A673 (cell line): ENCODE measurements around the gene UACA. TPM values are rescaled to one million over a fixed set of nuclear protein-coding genes. Genes with fewer than 3 reads are reported as not detected.

ENCODE experiments used
- BruUV-seq: library from RNA; stranded (reverse); fragments of 400-500 nt; replicated peaks from 2 replicates; lab custom pipeline; 2021; lab: Mats Ljungman, UMichigan
- CTCF ChIA-PET: fragments of 300-600 bp; sonication (Branson Sonifier 250); formaldehyde crosslinking; loops from one replicate; lab custom pipeline; 2022; ENCODE audit warnings: antibody characterized with exemption; lab: Charles Lee
- POLR2A ChIA-PET: fragments of 300-600 bp; sonication (Branson Sonifier 250); formaldehyde crosslinking; loops from one replicate; lab custom pipeline; 2022; ENCODE audit warnings: antibody characterized with exemption; ENCODE audit not compliant: low non-redundant PET; lab: Charles Lee
- DNase-seq: peaks from one replicate; pipeline ENCODE4 v3.0.0-alpha.2; 2015; ENCODE audit warnings: low spot score
- H3K27ac ChIP-seq: fragments of 200-600 bp; sonication (generic); 2 replicates; pipeline ENCODE4 v1.5.1; 2016; ENCODE audit warnings: mixed run types, low read depth, mild to moderate bottlenecking, mixed read lengths, antibody characterized with exemption, low read length; ENCODE audit not compliant: poor library complexity, severe bottlenecking
- H3K27me3 ChIP-seq: fragments of 200-600 bp; sonication (generic); replicated peaks from 2 replicates; pipeline ENCODE4 v1.6.1; 2017; ENCODE audit warnings: mixed run types, low read depth, mild to moderate bottlenecking, mixed read lengths, antibody characterized with exemption, low read length; ENCODE audit not compliant: insufficient read depth, poor library complexity
- H3K36me3 ChIP-seq: fragments of 200-600 bp; sonication (generic); 2 replicates; pipeline ENCODE4 v1.6.1; 2016; ENCODE audit warnings: mixed run types, mild to moderate bottlenecking, mixed read lengths, antibody characterized with exemption, low read length; ENCODE audit not compliant: insufficient read depth, poor library complexity, severe bottlenecking
- H3K4me1 ChIP-seq: fragments of 200-600 bp; sonication (generic); 2 replicates; pipeline ENCODE4 v1.6.1; 2017; ENCODE audit warnings: mixed run types, mild to moderate bottlenecking, mixed read lengths, antibody characterized with exemption, low read length; ENCODE audit not compliant: insufficient read depth, poor library complexity, severe bottlenecking
- H3K4me3 ChIP-seq: fragments of 200-600 bp; sonication (generic); 2 replicates; pipeline ENCODE4 v1.5.1; 2016; ENCODE audit warnings: low read depth, mixed run types, mild to moderate bottlenecking, mixed read lengths, low read length; ENCODE audit not compliant: poor library complexity, severe bottlenecking
- H3K9me3 ChIP-seq: fragments of 200-600 bp; sonication (generic); 2 replicates; pipeline ENCODE4 v1.6.1; 2016; ENCODE audit warnings: mixed run types, low read depth, mild to moderate bottlenecking, mixed read lengths, antibody characterized with exemption, low read length; ENCODE audit not compliant: poor library complexity, severe bottlenecking
- CTCF ChIP-seq: fragments of 300-800, 200-600 bp; sonication (generic); conservative IDR thresholded peaks from 2 replicates; pipeline ENCODE4 v1.5.1; 2017; ENCODE audit warnings: low read depth, mild to moderate bottlenecking, antibody characterized with exemption, low read length, moderate library complexity, mixed read lengths
- EZH2 ChIP-seq: fragments of 200-600 bp; sonication (generic); IDR thresholded peaks from 2 replicates; pipeline ENCODE4 v1.6.1; 2017; ENCODE audit warnings: borderline replicate concordance, low read depth, mild to moderate bottlenecking, mixed read lengths, antibody characterized with exemption, low read length; ENCODE audit not compliant: poor library complexity, severe bottlenecking
- intact Hi-C: fragments of 100-400 bp; cut with micrococcal nuclease; formaldehyde crosslinking; loops from one replicate; pipeline ENCODE4 v1.10.0; 2022; ENCODE audit not compliant: unreplicated experiment
- total RNA-seq: library from RNA; stranded (reverse); gene quantifications from 2 replicates; pipeline ENCODE4 v1.2.3, GENCODE V29; 2021

UACA gene
- total RNA-seq, 1 experiment from 2014 or later = 26.9 TPM

DNA sequence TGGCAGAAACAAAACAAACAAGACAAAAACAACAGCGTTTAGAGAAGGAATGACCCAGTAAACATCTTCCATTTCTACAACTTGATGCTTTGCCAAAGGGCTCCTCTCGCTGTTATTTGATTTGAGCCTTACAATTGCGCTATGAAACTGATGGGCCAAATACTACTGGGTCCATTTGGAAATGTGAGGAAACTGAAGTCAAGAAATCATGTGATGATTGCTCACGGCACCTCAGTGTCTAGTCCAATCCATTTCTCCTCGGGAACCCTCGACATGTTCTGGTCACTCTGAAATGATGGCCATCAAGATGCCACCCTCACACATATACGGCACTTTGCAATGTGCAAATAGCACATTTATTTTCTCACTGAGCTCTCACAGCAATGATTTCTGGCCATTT, 136.0 kb downstream of the UACA start:
- Histone ChIP-seq H3K4me1 (peaks cover 9% of the 10 kb centered on the region), H3K27ac (no peak overlapping the region), H3K4me3 (no peak overlapping the region), H3K9me3 (peaks cover 6% of the 10 kb centered on the region), H3K36me3 (no peaks in the 10 kb centered on the region), H3K27me3 (peaks cover 11% of the 10 kb centered on the region)
- intact Hi-C loops = no loop called here
- no peak for DNase-seq
- ChIA-PET POLR2A (no interaction called here), CTCF (no interaction called here)
- no TSS peak for BruUV-seq
- no peak for TF ChIP-seq EZH2
- TF ChIP-seq CTCF = no peak

DNA sequence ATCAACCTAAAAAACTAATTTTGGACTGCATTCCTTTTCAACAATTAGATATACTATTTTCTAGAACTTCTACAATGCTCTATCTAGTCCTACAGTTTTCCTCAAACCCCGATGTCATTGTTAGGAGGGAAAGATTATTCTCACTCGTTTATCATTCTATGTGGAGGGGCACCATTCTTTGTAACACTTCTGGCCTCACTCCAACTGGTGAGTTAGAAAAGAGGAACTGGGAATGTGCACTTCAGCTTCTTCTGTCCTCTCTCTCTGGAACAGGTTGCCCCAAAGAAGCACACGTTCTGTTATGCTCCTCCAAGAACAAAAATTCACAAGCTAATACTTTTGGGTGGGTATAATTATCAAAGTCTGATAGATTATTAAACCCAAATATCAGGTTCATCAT, 137.9 kb downstream of the UACA start:
- Histone ChIP-seq H3K27ac (no peak overlapping the region), H3K4me1 (peaks cover 9% of the 10 kb centered on the region), H3K36me3 (no peaks in the 10 kb centered on the region), H3K9me3 (peaks cover 12% of the 10 kb centered on the region), H3K27me3 (peaks cover under 1% of the 10 kb centered on the region), H3K4me3 (no peak overlapping the region)
- TF ChIP-seq EZH2 = no peak
- no peak for DNase-seq
- no TSS peak for BruUV-seq
- POLR2A ChIA-PET = interaction anchor here (0.7 kb wide), 1 partner anchor 215 kb away, joined by 6 read pairs; no protein-coding TSS in a partner anchor
- intact Hi-C loops = no loop called here
- CTCF ChIA-PET = no interaction called here

GRCh38 chr15:70625011-70625410, 138.3 kb downstream of the UACA start:
- intact Hi-C loops = no loop called here
- CTCF ChIA-PET = no interaction called here
- no peak overlapping the region for H3K4me3 ChIP-seq
- no TSS peak for BruUV-seq
- peaks cover 9% of the 10 kb centered on the region for H3K4me1 ChIP-seq
- no peak for TF ChIP-seq CTCF
- H3K36me3 ChIP-seq = no peaks in the 10 kb centered on the region
- POLR2A ChIA-PET = no interaction called here
- peaks cover 12% of the 10 kb centered on the region for H3K9me3 ChIP-seq
- no peak for DNase-seq
- H3K27me3 ChIP-seq = no peaks in the 10 kb centered on the region
- no peak overlapping the region for H3K27ac ChIP-seq

DNA sequence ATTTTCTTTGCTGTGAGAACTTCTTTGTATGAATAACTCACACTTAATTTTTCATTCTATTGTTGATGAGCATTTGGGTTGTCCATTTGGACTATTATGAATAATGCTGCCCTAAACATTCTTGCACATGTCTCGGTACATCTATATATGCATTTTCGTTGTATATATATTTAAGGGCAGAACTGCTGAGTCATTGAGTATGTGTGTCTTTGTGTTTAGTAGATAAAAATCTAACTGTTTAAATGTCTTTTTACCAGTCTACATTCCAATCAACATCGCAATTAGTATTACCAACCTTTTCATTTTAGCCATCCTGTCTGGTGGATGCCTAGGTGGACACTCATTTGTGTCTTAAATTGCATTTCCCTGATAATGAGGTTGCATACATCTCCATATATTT, 144.4 kb downstream of the UACA start:
- no TSS peak for BruUV-seq
- Histone ChIP-seq H3K4me3 (no peak overlapping the region), H3K9me3 (peaks cover 12% of the 10 kb centered on the region), H3K36me3 (no peaks in the 10 kb centered on the region), H3K27ac (no peak overlapping the region), H3K27me3 (no peaks in the 10 kb centered on the region), H3K4me1 (no peaks in the 10 kb centered on the region)
- intact Hi-C loops = no loop called here
- ChIA-PET POLR2A (no interaction called here), CTCF (no interaction called here)
- TF ChIP-seq CTCF (no peak), EZH2 (no peak)
- DNase-seq = no peak
